Cardiac fibroblast (primary cell): ENCODE data around the gene PNPO.

Source experiments
- DNase-seq, 2 donors: peaks; one replicate each; pipeline versions ENCODE4 v3.0.0 to v3.0.0-alpha.2; 2010; ENCODE audit warnings: low read depth in 2 of 2
- H3K4me3 ChIP-seq, 2 donors: replicated peaks in 1 of 2; 1 replicate in 1 of 2; 2 replicates in 1 of 2; pipeline ENCODE4 v1.5.1; 2011; ENCODE audit warnings: low read depth in 2 of 2, low read length in 2 of 2, mild to moderate bottlenecking in 2 of 2, moderate library complexity in 1 of 2
- TF ChIP-seq, protein P1 (sequence below): IDR thresholded peaks from one replicate; pipeline ENCODE4 v1.5.1; 2011; ENCODE audit warnings: low read depth, mild to moderate bottlenecking, low read length, inconsistent platforms

The PNPO gene

DNA sequence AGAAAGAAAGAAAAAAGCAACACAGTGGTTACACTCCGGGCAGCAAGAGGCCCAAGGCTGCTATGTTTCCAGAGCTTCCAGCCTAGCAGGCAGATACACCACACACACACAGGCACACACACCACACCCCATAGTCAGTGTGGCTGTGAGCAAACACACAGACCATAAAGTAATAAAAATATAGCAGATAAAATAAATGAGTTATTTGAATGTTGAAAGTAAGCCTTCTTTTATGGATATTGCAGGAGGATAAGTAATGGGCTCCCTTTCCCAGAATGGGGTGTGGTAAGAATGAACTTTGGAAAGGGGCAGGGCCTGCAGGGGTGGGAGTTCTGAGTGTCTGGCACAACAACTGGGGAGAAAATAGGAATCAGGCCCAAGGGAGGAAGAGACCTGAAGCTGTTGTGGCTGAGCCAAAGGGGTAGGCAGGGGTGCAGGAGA is 24.7 kb downstream of the PNPO start:
- no peak overlapping the region for H3K4me3 ChIP-seq
- DNase-seq, result peak in 1 of 2 donors; percentile 35
- TF ChIP-seq, protein P1, sequence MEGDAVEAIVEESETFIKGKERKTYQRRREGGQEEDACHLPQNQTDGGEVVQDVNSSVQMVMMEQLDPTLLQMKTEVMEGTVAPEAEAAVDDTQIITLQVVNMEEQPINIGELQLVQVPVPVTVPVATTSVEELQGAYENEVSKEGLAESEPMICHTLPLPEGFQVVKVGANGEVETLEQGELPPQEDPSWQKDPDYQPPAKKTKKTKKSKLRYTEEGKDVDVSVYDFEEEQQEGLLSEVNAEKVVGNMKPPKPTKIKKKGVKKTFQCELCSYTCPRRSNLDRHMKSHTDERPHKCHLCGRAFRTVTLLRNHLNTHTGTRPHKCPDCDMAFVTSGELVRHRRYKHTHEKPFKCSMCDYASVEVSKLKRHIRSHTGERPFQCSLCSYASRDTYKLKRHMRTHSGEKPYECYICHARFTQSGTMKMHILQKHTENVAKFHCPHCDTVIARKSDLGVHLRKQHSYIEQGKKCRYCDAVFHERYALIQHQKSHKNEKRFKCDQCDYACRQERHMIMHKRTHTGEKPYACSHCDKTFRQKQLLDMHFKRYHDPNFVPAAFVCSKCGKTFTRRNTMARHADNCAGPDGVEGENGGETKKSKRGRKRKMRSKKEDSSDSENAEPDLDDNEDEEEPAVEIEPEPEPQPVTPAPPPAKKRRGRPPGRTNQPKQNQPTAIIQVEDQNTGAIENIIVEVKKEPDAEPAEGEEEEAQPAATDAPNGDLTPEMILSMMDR, result no peak

DNA sequence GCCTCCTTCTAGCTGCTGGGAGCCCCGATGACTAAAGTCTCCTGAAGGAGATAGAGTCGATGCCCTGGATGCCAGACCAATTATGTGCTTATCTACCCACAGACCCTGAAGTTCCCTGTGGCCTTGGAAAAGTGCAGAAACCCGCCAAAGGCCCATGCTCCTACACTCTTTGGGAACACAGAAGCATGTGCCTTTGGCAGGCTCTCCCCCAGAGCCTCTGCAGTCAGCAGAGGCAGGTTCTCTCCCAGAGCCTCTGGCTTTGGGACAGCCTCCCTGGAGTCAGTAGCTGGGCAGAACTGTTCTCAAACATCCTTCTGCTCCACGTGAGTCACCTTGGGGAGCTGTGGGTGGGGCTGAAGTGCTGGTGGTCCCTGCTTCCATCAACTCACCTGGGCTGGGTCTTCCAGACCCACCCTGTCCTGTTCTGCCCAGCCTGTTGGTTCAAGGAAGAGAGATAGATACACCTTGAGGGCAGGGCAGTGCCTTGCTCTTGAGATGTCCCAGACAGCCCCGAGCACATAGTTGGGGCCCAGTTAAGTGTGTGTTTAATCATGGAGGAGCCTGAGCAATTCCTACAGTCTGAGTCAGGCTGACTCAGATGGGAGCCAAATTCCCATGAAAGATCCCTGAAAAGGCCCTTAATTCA is 26.4 kb downstream of the PNPO start:
- H3K4me3 ChIP-seq, result no peak overlapping the region
- TF ChIP-seq, protein P1, result no peak
- DNase-seq, result peak; percentile 66 to 90

DNA sequence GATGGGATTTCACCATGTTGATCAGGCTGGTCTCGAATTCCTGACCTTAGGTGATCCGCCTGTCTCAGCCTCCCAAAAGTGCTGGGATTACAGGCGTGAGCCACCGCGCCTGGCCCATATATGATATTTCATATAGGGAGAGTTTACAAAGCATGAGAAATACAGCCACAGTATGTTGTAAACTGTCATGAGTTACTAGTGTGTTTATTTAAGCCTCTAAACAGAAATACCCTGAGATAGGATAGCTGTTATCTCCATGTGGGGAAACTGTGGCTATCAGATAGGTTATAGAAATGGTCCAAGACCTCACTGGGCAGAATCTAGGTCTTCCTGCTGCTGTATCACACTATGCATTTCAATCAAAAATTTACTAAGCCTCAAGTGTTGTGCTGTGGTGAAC is 27.5 kb downstream of the PNPO start:
- TF ChIP-seq, protein P1, result no peak
- H3K4me3 ChIP-seq, result no peak overlapping the region
- no peak for DNase-seq

DNA sequence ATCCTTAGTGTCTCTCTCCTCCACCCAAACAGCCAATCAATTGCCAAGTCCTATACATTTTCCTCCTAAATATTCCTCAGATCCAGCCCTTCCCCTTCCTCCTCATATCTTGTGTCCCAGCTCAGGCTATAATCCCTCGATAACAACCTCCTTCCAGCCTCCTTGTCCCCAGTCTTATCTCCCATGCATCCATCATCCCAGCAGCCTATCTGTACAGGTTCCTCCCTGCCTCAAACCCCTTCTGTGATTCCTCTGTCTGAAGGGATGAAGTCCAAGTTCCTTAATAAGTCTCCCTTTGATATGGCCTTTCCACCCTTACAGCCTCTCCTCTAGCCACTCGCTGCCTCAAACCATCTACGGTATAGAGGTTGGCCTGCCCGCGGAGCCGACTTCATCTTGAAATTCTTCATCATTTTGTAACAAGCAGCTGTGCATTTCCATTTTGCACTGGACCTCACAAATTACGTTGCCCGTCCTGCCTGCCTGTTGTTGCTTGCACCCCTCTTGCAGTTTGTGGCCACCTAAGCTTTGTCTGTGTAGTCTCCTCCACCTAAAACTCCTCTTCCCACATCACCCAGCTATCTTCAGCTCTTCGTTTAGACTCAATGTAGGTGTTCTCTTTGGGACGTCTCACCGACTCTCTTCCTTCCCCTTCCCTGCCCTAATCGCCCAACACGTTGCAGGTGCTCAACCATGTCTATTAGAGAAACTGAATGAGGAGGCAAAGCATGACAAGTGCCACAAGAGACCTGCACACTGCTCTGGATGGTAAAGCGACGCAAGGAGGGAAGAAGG is 28.8 kb downstream of the PNPO start:
- TF ChIP-seq, protein P1, result no peak
- DNase-seq, result no peak
- peak overlapping the region in 1 of 2 donors; percentile 33 for H3K4me3 ChIP-seq

DNA sequence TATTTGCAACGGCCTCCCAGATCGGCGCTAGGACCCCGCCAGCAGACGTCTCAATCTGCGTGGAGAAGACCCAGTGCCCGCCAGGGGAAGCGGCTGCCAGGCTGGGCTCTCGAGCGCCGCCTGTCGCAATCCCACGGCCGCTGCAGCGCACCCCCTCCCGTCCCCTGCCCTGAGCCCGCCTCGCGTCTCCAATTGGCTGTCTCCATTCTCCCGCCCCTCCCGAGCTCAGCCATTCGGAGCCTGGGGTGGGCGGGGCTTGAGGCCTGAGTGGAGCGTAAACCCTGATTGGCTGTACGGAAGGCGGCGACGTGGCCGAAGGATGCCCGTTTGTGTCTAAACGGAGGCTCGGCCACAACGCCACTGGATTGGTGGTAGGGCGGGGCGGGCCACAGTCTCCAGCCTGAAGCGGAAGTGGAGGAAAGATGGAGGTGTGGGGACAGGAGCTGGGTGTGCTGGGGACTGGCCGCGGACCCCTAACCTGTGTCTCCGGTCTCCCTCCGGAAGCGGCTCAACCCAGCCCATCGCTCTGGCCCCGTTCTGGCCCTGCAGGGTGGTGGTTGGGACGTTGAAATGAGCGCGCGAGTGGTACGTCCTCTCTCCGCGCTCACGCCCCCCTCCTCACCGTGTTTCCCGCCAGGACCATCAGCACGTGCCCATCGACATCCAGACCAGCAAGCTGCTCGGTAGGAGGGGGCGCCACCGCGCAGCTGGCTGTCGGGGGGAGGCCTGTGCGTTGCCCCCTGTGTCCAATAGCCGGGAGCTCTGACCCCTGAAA is 29.5 kb downstream of the PNPO start, which contains the start of gene CDK5RAP3:
Gene CDK5RAP3, plus strand, starts transcription at position 389 of the 775 bp plus-strand sequence. Its CDS starts 34 bp downstream, at position 423.
- peak within 1 kb of the TSS; percentile 98 for H3K4me3 ChIP-seq
- DNase-seq, result peak; percentile 99
- TF ChIP-seq, protein P1, result peak; percentile 90

DNA sequence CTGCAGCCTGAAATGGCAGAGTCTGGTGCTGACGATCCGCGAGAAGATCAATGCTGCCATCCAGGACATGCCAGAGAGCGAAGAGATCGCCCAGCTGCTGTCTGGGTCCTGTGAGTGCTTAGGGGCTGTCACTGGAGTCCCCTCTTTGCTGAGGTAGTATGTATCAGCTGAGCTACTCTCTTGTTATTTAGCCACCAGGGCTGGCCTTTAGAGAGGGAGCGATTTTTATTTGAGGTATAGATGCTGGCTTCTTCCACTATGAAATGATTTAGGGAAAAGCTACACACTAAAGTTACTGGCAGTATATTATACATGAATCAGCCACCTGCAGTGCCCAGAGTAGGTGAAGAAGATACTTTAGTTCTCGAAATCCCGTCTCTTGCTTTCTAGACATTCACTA is 32.2 kb downstream of the PNPO start:
- no peak for DNase-seq
- TF ChIP-seq, protein P1, result no peak
- H3K4me3 ChIP-seq, result no peak overlapping the region
